Middle frontal gyrus (tissue), 1 donor: ENCODE results near the gene NNT.

Experiments used
- DNase-seq: peaks from one replicate; pipeline ENCODE4 v3.0.0-alpha.2; 2015; ENCODE audit warnings: low spot score; ENCODE audit errors: extremely low spot score

Gene NNT

GRCh38 chr5:43622074-43622473 is 19.1 kb downstream of the NNT start:
- no peak for DNase-seq

- DNase-seq, result no peak
These were observed 20.2 kb downstream of the NNT start for GRCh38 chr5:43623048-43623680.

GRCh38 chr5:43627028-43627427 is 24.0 kb downstream of the NNT start:
- DNase-seq, result no peak

GRCh38 chr5:43631182-43631910 is 28.4 kb downstream of the NNT start:
- DNase-seq, result peak; percentile 64

- DNase-seq, result no peak
These were observed 31.6 kb downstream of the NNT start for GRCh38 chr5:43634621-43635020.

- no peak for DNase-seq
These were observed 32.4 kb downstream of the NNT start for GRCh38 chr5:43635374-43635773.

GRCh38 chr5:43636076-43636475 is 33.1 kb downstream of the NNT start:
- no peak for DNase-seq

- DNase-seq, result no peak
These were observed 34.4 kb downstream of the NNT start for GRCh38 chr5:43637416-43637815.

GRCh38 chr5:43638107-43638506 is 35.1 kb downstream of the NNT start:
- no peak for DNase-seq

GRCh38 chr5:43638546-43638945 is 35.6 kb downstream of the NNT start:
- no peak for DNase-seq

GRCh38 chr5:43639566-43639965 is 36.6 kb downstream of the NNT start:
- no peak for DNase-seq

GRCh38 chr5:43642428-43642827 is 39.4 kb downstream of the NNT start:
- no peak for DNase-seq

- DNase-seq, result no peak
These were observed 40.3 kb downstream of the NNT start for GRCh38 chr5:43643327-43643726.

- no peak for DNase-seq
These were observed 40.8 kb downstream of the NNT start for GRCh38 chr5:43643750-43644149.

GRCh38 chr5:43646992-43647391 is 44.0 kb downstream of the NNT start:
- DNase-seq, result no peak

- no peak for DNase-seq
These were observed 44.8 kb downstream of the NNT start for GRCh38 chr5:43647789-43648188.

GRCh38 chr5:43648499-43649124 is 45.6 kb downstream of the NNT start:
- no peak for DNase-seq

GRCh38 chr5:43649256-43649655 is 46.3 kb downstream of the NNT start:
- no peak for DNase-seq

GRCh38 chr5:43652537-43653302 is 49.7 kb downstream of the NNT start:
- DNase-seq, result no peak

GRCh38 chr5:43658509-43658908 is 55.5 kb downstream of the NNT start:
- no peak for DNase-seq

GRCh38 chr5:43659075-43659474 is 56.1 kb downstream of the NNT start:
- DNase-seq, result no peak

GRCh38 chr5:43661102-43661501 is 58.1 kb downstream of the NNT start:
- no peak for DNase-seq
